ENCODE results near the gene INTS4.

Gene INTS4

DNA sequence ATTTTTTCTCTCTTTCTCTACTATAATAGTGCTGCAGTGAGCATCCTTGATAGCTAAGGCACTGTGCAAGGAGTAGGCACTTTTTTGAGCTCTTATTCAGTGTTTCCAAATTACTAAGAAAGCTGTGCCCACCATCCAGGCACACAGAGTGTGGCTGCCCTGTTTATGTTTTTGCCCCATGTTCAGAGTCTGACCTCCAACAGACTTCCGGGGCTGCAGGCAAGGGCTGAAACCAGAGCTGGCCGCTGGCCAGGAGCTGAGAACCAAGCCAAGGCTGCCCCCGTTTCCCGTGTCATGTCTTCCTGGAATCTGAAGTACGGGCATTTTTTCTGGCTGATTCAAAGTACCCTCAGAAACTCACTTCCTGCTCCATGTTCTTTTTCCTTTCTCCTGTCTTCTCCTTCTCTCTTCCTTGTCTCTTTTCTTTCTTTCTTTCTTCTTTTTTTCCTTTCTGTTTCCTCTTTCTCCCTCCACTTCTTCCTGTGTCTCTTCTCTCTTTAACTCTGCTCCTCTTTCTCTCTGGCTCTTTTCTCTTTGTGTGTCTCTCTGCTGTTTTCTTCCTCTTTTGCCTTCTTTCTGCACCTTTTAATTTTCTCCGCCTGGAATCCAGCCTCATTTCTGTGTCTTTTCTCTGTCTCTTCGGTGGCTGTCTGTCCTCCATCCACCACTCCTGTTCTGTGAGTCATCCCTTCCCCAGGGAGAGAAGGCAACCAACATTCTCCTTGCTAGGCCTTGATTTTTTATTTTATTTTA is 45.6 kb upstream of the INTS4 start:
- DNase-seq (ENCODE audit: low spot score): peak; percentile 74
- peak; percentile 85 for ATAC-seq (ENCODE audit: low read depth)
- H3K4me1 ChIP-seq (ENCODE audit: insufficient read depth, poor library complexity, severe bottlenecking): peaks cover 26% of the 10 kb centered on the region

DNA sequence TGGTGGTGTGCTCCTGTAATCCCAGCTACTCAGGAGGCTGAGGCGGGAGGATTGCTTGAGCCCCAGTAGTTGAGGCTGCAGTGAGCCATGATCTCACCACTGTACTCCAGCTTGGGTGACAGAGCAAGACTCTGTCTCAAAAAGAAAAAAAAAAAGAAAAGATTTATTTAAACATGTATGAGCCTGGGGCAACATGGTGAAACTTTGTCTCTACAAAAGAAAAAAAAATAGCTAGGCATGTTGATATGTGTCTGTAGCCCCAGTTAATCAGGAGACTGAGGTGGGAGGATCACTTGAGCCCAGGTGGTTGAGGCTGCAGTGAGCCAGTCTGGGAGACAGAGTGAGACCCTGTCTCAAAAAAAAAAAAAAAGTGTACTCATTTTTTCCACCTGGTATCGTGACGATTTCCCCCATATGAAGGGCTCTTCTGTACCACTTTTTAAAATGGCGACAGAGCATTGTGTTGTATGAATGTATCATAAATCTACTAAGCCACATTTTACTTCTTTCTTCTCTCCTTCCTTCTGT is 45.0 kb upstream of the INTS4 start:
- H3K27me3 ChIP-seq (ENCODE audit: insufficient read depth, poor library complexity, severe bottlenecking): no peaks in the 10 kb centered on the region
- TF ChIP-seq CTCF (IDR thresholded peaks at IDR 0.05; ENCODE audit: poor library complexity, severe bottlenecking): no peak
- DNase-seq (ENCODE audit: low spot score) (no peak), ATAC-seq (ENCODE audit: low read depth) (no peak)
- H3K4me1 ChIP-seq (ENCODE audit: insufficient read depth, poor library complexity, severe bottlenecking): peaks cover 26% of the 10 kb centered on the region
- no peak overlapping the region for H3K4me3 ChIP-seq (ENCODE audit: severe bottlenecking)
- H3K36me3 ChIP-seq (ENCODE audit: low read depth): no peaks in the 10 kb centered on the region
- H3K27ac ChIP-seq (ENCODE audit: poor library complexity, severe bottlenecking): peak overlapping the region; percentile 90
- H3K9me3 ChIP-seq (ENCODE audit: severe bottlenecking): no peaks in the 10 kb centered on the region

More for the DNA sequence above, 45.6 kb upstream of the INTS4 start:
- Histone ChIP-seq H3K4me3 (ENCODE audit: severe bottlenecking) (no peak overlapping the region), H3K36me3 (ENCODE audit: low read depth) (no peaks in the 10 kb centered on the region), H3K27me3 (ENCODE audit: insufficient read depth, poor library complexity, severe bottlenecking) (no peaks in the 10 kb centered on the region), H3K9me3 (ENCODE audit: severe bottlenecking) (no peaks in the 10 kb centered on the region), H3K27ac (ENCODE audit: poor library complexity, severe bottlenecking) (peak overlapping the region; percentile 90)
- no peak for TF ChIP-seq CTCF (IDR thresholded peaks at IDR 0.05; ENCODE audit: poor library complexity, severe bottlenecking)

GRCh38 chr11:78038697-78039313 is 44.3 kb upstream of the INTS4 start:
- no peaks in the 10 kb centered on the region for H3K36me3 ChIP-seq (ENCODE audit: low read depth)
- DNase-seq (ENCODE audit: low spot score): no peak
- no peak for TF ChIP-seq CTCF (IDR thresholded peaks at IDR 0.05; ENCODE audit: poor library complexity, severe bottlenecking)
- no peaks in the 10 kb centered on the region for H3K27me3 ChIP-seq (ENCODE audit: insufficient read depth, poor library complexity, severe bottlenecking)
- H3K4me3 ChIP-seq (ENCODE audit: severe bottlenecking): no peak overlapping the region
- ATAC-seq (ENCODE audit: low read depth): no peak
- no peaks in the 10 kb centered on the region for H3K9me3 ChIP-seq (ENCODE audit: severe bottlenecking)
- H3K4me1 ChIP-seq (ENCODE audit: insufficient read depth, poor library complexity, severe bottlenecking): peaks cover 26% of the 10 kb centered on the region
- peak overlapping the region; percentile 90 for H3K27ac ChIP-seq (ENCODE audit: poor library complexity, severe bottlenecking)

GRCh38 chr11:78037825-78038620 is 43.6 kb upstream of the INTS4 start:
- no peak for TF ChIP-seq CTCF (IDR thresholded peaks at IDR 0.05; ENCODE audit: poor library complexity, severe bottlenecking)
- Histone ChIP-seq H3K27me3 (ENCODE audit: insufficient read depth, poor library complexity, severe bottlenecking) (no peaks in the 10 kb centered on the region), H3K9me3 (ENCODE audit: severe bottlenecking) (no peaks in the 10 kb centered on the region), H3K4me1 (ENCODE audit: insufficient read depth, poor library complexity, severe bottlenecking) (peaks cover 26% of the 10 kb centered on the region), H3K4me3 (ENCODE audit: severe bottlenecking) (no peak overlapping the region), H3K36me3 (ENCODE audit: low read depth) (no peaks in the 10 kb centered on the region), H3K27ac (ENCODE audit: poor library complexity, severe bottlenecking) (no peak overlapping the region)
- no peak for DNase-seq (ENCODE audit: low spot score)
- no peak for ATAC-seq (ENCODE audit: low read depth)
